ENCODE measurements around the gene GPRC5D.

GPRC5D gene

DNA sequence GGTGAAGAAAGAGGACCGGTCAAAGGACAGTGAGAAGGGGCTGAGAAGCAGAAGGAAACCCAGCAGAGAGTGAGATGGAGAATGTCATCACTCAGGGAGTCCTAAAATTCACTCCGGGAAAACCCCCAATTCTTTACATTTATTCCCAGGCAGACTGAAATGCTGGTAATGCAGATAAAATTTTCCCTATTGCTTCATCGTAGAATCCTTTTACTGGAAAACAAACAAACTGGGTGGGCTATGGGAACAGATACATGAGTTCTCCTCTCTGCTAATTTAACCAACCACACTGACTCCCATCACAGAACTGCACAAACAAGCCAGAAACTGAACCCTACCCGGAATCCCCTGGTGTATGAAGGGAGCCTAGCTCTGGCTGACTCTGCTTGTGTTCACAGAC lies 27.2 kb upstream of the GPRC5D start:
- DNase-seq = peak; percentile 36

DNA sequence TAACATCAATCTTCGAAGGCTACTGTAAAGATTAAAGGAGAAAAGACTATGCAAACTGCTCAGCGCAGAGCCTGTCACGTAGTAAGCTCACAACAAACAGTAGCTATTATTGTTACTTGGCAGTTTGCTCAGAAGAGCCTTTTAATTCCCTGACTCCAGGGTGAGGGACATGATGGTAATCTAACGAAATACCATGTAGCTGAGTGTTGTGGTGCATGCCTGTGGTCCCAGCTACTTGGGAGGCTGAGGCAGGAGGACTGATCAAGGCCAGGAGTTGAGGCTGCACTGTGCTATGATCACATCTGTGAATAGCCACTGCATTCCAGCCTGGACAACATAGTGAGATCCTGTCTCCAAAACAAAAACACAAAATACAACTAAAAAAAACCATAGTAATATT lies 25.3 kb upstream of the GPRC5D start:
- no peak for DNase-seq

DNA sequence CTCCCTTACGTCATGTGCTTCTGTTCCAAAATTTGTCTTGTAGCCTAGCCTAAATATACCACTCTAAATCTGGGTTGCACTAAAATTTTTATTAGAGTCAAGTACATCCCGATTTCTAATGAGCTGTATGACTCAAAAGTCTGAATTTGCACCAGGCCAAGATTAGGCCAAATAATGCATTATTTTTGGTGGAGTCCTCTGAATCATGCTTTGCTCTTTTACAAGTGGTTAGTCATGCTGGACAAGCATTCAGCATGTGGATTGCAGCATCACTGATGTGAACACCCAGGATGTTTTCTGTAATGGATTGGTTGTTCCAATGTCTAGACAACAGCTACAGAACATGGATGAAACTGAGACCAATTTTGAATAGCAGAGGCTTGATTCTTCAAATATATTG lies 24.4 kb upstream of the GPRC5D start:
- DNase-seq = peak; percentile 87

DNA sequence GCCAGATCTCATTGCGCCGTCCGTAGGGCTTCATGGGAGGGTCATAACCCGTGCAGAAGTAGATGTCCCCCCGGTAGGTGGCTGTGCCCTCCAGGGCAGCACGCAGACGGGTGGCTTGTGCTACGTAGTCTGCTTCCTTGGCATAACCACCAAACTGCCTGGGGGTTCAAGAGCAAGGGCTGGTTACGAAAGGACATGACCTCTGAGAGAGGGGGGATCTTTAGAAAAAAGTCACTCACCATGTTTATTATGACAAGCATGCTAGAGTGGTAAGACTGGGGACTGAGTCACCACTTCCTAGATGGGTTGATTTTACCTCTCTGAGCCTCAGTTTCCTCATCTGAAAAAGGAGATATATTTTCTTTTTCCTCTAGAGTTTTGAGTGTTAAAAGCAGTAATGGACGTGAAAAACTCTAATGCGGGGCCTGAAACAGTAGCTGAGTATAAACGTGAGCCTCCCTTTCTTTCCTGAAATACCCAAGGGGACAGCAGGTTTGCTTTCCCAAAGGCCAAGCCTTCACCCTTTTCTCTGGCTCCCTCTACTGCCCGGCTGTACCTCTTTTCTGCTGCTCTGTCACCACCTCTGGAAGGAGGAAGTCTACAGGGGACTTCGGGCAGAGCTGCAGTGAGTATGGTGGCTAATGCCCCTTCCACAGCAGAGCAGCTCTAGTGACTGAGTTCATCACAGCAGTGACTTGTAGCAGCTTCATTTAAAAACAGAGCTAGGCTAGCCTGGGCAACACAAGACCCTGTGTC lies 23.5 kb upstream of the GPRC5D start:
- peak; percentile 24 for DNase-seq

DNA sequence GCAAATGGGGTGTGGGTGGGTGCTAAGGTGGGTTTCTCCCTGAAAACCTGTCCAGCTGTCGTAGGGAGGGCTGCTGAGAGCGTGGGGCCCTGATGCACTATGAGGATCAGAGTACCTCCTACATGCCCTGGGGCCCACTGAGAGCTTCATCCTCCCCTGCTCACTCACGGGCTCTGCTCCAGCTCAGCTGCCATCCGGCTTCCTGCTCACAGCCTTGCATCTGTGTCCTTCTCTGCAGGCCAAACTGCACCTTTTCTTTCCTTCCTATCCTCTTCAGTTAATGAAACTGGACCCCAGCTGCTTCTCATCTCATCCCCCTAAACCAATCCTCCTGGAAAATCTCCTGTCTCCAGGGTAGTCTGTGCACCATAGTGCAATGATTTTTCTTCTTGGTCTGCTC lies 22.2 kb upstream of the GPRC5D start:
- no peak for DNase-seq

DNA sequence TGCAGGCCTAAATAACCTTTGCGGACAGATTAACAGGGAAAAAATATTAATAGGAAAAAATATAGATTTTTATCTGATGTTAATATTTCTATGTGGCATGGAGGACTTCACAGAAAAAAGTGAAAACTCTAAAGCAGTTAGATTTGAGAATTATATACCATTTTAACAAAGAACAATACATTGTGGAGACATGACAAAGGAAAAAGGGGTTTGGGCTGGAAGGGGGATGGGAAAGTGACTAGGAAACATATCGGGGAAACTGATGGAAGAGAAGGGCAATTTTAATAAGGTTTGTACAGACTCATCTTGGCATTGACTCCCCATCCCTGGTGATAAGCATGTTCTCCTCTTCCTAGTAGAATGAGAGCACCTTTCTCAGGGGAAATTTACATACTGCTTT lies 21.0 kb upstream of the GPRC5D start:
- no peak for DNase-seq

DNA sequence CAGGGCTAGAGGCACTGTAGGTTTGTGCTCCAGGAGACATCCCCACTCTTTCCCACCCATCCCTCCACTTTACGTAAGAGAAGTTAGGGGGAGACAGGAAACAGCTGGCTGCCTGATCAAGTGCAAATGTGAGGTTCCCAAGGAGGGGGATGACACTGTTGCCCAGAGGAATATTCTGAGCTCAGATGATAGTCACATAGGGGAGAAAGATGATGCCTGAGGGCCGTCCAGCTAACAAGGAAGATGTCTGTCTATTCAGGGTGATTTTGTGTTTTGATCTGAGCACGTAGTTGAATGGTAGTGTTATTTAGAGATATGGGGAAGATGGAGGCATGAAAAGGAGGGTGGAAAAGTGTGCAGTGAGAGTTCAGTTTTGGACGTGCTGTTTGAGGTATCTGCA lies 13.9 kb upstream of the GPRC5D start:
- no peak for DNase-seq

DNA sequence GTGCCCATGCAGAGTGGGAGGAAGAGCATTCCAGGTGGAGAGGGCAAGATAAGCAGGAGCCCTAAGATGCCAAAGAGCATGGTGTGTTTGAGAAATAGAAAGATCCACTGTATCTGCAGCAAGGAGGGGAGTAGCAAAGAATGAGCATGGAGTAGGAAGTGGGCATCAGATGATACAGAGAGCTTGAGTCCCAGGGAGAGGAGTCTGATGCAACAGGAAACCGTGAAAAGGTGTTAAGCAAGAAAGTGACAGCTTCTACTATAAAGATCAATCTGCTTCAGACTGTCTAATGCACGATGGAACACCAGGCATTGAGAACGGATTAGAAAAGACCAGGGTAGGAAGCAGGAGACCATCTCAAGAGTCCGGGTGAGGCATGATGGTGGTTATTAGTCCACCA lies 12.3 kb upstream of the GPRC5D start:
- DNase-seq = no peak

DNA sequence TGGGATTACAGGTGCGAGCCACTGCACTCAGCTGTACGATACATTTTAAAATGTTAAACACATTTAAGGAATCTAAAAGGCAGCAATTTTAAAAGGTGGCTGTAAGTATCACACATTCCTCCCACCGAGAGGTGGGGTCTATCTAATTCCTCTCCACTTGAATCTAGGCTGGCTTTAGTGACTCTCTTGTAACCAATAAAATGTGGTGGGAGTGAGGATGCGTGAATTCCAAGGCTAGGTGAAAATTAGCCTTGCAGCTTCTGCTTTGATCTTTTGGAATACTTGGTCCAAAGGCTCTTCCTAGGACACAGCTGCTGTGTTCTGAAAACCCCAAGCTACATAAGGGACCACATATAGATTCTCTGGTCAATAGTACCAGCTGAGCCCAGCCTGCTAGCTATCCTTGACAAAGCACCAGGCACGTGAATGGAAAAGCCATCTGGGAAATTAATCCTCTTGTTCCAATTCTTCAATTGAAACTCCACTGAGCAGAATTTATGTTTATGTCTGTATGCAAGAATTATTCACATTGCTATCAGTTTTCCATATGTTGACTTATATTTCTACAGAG lies 8.8 kb upstream of the GPRC5D start:
- DNase-seq = no peak

DNA sequence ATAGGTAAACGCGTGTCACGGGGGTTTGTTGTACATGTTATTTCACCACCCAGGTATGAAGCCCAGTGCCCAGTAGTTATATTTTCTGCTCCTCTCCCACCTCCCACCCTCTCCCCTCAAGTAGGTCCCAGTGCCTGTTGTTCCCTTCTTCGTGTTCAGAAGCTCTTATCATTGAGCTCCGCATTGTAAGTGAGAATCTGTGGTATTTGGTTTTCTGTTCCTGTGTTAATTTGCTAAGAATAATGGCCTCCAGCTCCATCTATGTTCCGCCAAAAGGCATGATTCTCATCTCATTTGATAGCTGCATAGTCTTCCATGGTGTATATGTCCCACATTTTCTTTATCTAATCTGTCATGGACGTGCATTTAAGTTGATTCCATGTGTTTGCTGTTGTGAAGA lies 6.9 kb upstream of the GPRC5D start:
- no peak for DNase-seq

DNA sequence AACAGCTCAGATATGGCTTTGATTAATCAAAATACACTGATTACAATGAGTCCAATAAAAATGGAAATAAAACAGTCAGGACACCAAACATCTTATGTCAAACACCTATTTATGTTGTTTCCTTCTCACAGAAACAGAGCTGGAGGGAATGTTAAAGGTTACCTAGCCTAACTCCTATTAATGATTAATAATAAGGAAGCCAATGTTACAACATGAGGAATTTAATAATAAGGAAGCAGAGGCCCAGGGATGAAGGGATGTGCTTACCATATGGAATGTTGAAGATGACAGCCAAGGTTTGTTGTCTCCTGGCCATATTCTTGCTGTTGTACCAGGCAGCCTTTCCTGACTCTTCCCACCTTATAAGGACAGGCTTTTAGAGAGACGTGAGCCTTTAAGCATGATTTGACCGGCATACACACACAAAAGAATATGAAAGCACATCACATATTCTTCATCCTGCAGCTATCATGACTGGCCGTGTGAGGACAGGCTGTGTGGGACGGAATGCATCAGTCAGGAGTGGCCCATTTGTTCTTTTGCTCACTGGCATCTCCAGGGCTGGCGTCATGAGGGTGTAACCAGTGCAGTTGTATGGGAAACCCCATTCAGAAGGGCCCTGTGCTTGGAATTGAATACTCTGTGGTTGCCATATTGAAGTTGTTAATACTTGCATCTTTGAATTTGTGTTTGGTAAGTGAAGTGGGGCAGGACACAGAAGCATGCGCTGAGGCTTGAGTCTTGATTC lies 3.1 kb upstream of the GPRC5D start:
- DNase-seq = no peak

DNA sequence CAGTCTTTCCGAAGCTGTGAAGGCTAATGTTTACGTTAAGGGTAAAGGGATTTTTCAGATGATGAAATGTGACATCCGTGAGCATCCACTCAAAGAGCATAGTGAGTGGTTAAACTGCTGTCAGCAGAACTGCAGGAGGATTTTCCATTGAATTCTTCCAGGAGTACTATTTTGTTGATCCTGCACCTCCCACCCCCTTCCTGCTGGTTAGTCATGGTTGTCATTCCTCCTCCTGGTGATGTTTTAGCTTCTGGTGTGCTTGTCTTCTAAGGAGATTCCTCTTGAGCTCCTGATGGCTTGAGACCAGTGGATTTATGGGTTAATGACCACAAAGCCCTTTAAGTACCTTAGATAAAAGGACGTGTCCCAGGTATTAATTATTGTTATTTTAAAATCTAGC lies 2.4 kb upstream of the GPRC5D start:
- peak; percentile 39 for DNase-seq

DNA sequence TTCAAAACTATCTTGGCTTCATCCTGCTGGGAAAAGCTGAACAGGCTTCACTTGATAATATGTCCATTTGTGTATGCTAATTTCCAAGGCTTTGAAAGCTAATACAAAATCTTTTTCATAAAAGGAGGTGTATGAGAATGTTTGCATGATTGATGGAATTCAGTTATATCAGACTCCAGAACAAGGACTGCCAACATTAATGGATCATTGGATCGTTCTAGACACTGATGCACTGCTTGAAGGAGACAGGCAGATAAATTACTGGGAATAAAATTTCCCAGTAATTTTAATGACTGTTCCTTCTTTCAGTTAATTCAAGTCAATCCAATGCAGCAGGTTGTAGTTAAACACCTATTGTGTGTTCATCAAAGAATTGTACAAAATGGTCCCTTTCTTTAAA lies 466 bp downstream of the GPRC5D start:
- no peak for DNase-seq

DNA sequence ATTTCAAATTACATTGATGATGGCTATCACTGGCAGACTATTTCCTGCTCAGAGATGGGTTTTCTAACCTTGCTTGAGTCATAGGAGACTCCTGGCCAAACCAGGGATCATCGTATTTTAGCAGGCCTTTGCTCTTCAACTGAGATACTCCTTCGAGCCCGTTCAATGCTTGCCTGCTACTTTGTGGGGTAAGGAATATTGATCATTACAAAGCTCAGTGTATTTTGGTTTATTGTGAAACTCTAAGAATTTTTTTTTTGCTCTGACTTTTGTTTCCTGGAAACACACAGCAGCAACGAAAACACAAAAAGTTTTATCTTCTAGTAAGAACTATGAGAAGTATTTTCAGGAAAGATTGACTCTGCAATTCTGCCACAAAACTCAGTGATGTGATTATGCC lies 4.1 kb downstream of the GPRC5D start:
- no peak for DNase-seq

DNA sequence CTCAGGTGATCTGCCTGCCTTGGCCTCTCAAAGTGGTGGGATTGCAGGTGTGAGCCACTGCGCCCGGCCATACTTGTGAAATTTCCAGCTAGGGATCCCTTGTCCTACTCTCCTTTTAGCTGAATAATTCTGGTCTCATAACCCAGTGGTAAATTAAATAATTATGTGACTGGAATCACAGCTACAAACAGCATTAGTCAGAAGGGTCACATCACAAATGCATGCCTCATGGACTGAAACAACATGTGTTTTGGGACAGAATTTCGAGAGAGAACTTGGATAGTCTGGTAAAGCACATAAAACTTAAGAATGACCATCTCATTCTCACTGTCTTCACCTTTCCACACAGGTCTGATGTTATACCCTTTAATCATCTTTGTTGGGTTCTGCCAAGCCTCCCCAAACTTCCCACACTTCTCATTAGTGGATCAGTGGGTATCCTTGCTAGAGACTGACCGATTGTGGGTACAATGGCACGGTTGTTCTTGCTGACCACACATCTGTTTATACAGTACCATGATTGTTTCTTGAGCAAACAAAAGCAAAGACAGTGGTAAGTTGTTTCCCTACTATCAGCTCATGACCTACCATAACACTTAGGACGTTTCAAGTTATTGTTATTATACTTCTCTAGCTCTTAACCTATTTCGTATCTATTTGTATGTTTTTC lies 5.1 kb downstream of the GPRC5D start:
- no peak for DNase-seq

DNA sequence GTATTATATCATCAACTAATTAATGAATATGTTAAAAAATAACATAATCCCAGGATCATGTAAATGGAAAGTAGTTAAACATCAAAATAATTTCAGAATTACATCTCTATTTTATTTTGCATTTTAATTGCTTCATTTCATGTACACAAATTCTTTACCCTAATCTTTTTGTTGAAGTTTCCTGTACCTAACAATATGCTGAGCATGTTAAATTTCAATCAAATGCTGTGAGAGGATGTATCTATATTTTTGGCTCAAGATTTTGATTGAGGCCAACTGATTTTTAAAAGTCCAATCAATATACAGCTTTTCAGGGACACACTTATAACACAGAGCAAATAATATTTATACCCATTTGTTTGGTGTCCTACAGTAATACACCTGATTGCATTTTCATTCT lies 6.4 kb downstream of the GPRC5D start:
- DNase-seq = no peak

DNA sequence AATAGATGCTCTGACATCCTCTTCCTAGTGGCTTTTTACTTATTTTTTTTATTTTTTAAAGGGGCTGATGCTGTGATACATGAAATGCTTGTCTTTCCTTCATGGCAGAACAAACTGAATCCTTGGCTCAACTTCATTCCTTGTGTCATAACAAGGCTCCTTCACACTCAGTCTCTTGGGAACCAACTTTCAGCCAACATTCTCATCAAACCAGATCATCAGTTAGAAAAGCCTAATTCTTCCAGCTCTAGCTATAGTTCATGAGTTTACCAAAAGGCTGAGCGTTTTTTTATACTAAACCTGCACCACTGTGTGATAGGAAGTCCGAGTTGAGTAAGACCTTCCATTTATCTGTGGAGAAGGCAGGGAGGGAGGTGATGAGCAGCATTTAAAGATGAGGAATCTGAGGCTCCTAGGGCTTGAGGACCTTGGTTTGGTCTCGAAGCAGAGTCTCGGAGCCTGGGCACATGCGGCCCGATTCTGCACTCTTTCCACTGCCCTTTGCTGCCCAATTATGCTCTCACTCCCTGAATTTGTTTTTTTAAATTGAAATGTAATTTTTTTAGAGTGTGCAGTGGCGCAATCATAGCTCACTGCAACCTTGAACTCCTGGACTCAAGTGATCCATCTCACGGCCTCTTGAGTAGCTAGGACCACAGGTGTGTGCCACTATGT lies 8.2 kb downstream of the GPRC5D start:
- DNase-seq = no peak

DNA sequence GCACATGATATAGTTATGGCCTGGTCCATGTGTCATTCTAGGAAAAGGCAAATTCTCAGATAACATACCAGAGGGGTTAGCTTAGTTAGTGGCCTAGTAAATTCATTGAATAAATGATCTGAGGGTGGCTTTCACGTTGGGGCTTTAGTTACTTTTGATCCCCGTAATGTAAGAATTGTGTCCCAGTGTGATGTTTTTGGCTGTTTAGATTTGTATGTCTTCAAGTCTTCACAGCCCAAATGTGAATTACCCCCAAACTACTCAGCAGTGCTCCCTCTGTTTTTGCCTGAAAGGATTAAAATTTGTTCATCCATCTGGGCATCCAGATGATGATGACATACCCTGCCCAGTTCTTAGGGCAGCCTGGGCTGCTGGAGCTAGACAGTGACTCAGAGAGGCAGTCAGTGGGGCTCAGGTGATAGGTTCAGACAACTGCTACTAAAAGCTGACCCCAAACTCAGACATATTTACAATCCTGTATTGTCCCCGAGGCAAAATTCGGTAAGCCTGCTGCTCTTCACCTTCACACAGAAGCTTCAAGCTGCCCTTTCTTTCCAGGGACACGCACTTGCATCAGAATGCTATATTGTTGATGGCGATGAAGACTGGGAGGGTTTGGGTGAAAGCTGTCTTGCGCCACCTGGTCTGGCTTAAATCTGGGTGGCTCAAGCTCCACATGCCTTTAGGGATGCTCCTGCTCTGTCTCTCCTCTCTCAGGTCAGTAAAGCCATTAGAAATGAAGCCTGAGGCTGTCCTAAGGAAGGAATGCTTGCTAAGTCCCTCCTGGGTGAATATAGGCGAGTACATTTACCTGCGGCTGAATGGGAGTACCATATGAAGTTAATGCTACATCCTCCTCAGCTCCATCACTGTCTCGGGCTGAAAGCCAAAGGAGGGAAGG lies 10.3 kb downstream of the GPRC5D start:
- DNase-seq = no peak

DNA sequence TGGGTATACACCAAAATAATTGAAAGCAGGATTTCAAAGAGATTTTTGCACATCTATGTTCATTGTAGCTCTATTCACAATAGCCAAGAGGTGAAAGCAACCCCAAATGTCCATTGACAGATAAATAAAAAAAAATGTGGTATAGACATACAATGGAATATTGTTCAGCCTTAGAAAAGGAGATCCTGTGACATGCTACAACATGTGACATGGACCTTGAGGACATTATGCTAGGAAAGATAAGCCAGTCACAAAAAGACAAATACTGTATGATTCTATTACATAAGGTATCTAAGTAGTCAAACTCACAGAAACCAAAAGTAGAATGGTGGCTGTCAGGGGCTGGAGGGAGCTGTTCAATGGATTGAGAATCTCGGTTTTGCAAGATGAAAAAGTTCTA lies 12.1 kb downstream of the GPRC5D start:
- no peak for DNase-seq

DNA sequence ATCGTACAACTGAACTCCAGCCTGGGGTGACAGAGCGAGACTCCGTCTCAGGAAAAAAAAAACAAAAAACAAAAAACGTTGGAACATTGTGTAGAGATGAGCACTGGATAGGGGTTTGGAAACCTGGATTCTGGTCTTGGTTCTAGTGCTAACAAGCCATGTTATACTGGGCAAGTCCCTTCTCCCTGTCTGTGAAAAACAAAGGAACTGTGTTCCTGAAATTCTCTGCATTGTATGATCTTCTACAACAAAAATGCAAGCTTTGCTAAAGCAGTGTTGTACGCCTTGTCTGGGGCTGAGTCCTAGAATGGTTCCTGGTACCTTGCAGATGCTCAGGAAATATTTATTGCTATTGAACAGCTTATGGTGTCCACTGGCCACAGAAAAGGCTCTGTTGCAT lies 13.4 kb downstream of the GPRC5D start:
- no peak for DNase-seq

DNA sequence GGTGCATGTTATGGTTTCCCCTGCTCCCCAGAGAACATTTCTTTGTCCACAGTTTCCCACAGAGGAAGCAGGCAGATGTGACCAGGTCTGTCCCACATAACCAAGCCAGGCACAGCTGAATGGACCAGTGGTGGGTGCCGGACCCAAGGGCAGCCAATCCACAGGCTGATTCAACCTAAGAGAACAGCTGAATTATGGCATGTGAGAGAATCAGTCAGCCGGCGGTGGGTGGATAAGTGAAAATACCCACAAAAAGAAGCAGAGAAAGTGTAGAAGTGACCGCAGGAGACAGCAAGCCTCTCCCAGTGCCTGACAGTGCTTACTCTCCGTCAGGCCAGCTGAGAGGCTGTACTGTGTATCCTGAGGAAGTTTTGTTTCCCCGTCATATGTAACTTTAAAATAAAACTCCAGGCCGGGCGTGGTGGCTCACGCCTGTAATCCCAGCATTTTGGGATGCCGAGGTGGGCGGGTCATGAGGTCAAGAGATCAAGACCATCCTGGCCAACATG lies 14.9 kb downstream of the GPRC5D start:
- DNase-seq = no peak

DNA sequence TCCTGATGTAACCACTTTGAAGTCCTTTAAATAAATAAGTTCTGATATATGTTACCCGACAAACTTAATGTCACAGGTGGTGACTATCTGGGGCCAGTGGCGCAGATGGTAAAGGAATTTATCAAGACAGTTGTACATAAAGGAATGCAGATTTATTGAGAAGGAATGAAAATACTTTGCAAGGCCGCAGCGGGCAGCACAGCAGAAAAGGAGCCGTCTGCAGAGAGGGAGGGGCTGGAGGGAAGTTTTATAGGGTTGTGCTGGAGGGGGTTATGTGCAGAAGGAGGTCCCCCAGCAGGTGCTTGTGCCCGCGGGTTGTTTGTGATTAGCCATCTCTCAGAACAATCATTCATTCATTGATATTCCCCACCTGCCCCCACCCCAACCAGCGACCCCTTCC lies 17.4 kb downstream of the GPRC5D start:
- DNase-seq = no peak

All from amniotic stem cell (primary cell).